H1 (cell line): ENCODE measurements around the gene TMEM54. TPM values are rescaled to one million over a fixed set of nuclear protein-coding genes. Genes with fewer than 3 reads are reported as not detected.

ENCODE experiments used
- CHD7 ChIP-seq: fragments of 300-600 bp; sonication (generic); IDR thresholded peaks from 2 replicates; pipeline ENCODE4 v1.7.1; 2012; ENCODE audit warnings: low read length, moderate library complexity, mild to moderate bottlenecking, inconsistent platforms; ENCODE audit not compliant: insufficient replicate concordance
- FOSL1 ChIP-seq: IDR thresholded peaks from 2 replicates; pipeline ENCODE4 v1.6.1; 2011; ENCODE audit warnings: mild to moderate bottlenecking, low read depth, low read length, moderate library complexity; ENCODE audit not compliant: insufficient read depth
- JUND ChIP-seq: IDR thresholded peaks from 2 replicates; pipeline ENCODE4 v1.6.1; 2011; ENCODE audit warnings: mild to moderate bottlenecking, improper control_type of control experiment, low read length
- POLR2A ChIP-seq, 2 experiments: IDR thresholded peaks; 1 replicate in 1 of 2; 2 replicates in 1 of 2; pipeline ENCODE4 v1.6.1; 2011; ENCODE audit warnings: low read depth in 2 of 2, low read length in 2 of 2, mild to moderate bottlenecking in 2 of 2; ENCODE audit errors: control extremely low read depth in 1 of 2
- TEAD4 ChIP-seq: IDR thresholded peaks from 2 replicates; pipeline ENCODE4 v1.6.1; 2012; ENCODE audit warnings: low read depth, low read length, inconsistent platforms, mixed read lengths
- polyA plus RNA-seq, 7 experiments: library from polyadenylated mRNA; depleted of rRNA in 3 of 7; stranded (reverse) in 5 of 7; unstranded in 2 of 7; fragments of >200 nt in 5 of 7; fragments of 200-250 nt in 2 of 7; gene quantifications; 1 replicate in 5 of 7; 2 replicates in 1 of 7; 4 replicates in 1 of 7; pipeline versions ENCODE4 v1.2.1 to v1.2.3, GENCODE V29; 2011 to 2013; ENCODE audit warnings: missing spikeins in 2 of 7, mixed read lengths in 2 of 7
- total RNA-seq: library from RNA; stranded (reverse); fragmentation: NEBNext Ultra II Directional; extraction: Animal tissue kit (Norgen Biotek cat#: 25700); gene quantifications from 2 replicates; pipeline ENCODE4 v1.2.1, GENCODE V29; 2021

The TMEM54 gene
- total and polyA plus RNA-seq, 2 of the 8 experiments (the other 6 are each of a cell fraction or from before 2014, with no cell fraction given), result 9.5 to 58.7 TPM

GRCh38 chr1:32861904-32862695 is 39.1 kb downstream of the TMEM54 start (continued):
- TF ChIP-seq CHD7, result no peak
- no peak for TF ChIP-seq TEAD4
- no peak for TF ChIP-seq POLR2A (IDR thresholded peaks at IDR 0.05; ENCODE audit: control extremely low read depth in 1 of 2, low read depth in 2 of 2, low read length in 2 of 2)
- no peak for TF ChIP-seq JUND
- no peak for TF ChIP-seq FOSL1
